GM18505 (cell line): ENCODE results near the gene TSPAN5.

ENCODE experiments used
- ATAC-seq: cut with Tn5 transposase; IDR thresholded peaks from one replicate; pipeline ENCODE4 v1.9.1; 2021; ENCODE audit not compliant: unreplicated experiment
- POLR2A ChIP-seq: IDR thresholded peaks from 4 replicates; pipeline ENCODE4 v1.6.1; 2011; ENCODE audit warnings: borderline replicate concordance; ENCODE audit not compliant: insufficient read depth, insufficient read length; ENCODE audit errors: extremely low read depth

The TSPAN5 gene

DNA sequence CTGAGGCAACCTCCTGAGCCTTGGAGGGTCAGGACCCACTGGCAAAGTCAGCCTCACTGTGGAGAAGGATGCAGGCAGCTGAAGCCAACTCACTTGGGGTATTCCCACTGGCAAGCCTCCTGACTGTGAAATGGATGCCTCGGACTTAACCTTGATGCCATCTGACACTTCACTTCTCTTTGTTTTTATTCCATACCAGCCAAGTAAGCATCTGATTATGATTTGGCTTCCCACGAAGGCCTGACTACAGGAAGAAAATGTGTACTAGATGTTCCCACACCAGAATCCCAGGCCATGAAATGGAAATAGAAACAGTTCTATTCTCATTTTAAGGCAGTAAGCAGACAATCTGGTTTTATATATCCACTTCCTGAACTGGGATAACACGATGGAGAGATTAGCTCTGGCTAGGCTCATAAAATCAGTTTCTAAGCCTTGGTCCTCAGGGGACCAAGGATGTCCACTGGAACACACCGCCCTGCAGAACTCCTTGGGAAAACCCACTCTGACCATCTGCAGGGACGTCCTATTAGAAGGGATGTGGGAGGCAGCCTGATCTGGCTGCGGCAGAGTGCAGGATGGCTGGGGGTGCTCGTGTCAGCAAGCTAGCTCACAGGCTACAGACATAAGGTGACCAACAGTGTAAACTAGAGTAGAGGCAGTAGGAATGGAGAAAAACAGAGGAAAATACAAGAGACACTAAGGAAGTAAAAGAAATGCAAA, 89.3 kb downstream of the TSPAN5 start:
- no peak for TF ChIP-seq POLR2A
- ATAC-seq: no peak

GRCh38 chr4:98567611-98568010, 90.8 kb downstream of the TSPAN5 start:
- no peak for TF ChIP-seq POLR2A

DNA sequence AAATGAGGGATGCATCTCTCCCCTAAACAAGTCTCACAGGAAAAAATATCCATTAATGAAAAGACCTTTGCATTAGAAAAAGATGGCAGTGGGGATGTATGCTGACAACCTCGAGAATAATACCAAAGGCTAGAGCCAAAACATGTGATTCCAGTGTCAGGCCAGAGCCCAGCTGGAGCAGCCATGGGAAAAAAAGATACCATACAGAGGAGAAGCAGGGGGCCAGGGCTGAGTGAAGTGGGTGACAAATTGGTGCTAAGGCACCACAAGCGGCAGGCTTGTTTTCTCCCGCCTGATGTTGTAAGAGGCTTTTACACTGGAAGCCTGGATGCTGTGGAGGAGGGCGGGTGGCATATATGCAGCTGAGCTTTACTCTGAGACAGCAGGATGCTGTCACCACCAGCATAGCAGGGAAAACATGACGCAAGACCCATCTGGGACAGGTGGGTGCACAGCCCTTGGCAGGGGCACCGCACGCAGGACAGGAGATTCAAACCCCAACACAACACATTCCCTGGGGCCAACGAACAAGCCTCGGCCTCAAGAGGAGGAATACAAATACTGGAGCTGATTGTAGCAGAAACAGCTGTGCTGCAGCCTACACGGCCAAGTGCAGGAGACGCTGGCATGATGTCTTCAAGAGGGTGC, 91.9 kb downstream of the TSPAN5 start:
- no peak for ATAC-seq

More at GRCh38 chr4:98567611-98568010, 90.8 kb downstream of the TSPAN5 start:
- no peak for ATAC-seq

DNA sequence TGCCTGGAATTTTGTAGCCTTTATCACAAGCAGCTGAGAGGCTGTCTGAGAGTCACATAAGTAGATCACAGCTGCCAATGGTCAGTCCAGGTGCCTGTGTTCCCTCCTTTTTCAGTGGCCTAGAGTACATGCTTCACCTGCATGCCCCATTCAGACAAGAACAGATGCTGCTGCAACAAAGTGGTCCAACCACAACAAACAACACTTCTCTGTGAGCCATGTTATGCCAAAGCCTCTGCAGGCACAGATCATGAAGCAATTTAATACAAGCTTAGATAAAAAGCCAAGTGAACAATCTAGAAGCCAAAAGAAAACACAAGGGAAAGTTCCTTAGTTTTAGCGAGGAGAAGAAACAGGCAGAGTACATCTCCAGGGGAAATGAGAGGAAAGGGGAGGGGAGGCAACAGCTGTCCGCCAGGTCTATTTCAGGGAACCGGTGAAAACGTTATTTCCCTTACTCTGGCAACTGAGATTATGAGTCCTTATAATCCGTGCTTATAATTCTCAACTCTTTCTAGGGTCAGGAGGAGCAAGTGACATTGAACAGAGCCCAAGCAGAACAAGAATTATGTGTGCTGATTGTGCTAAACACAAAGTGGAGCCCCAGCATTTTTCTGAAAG, 92.6 kb downstream of the TSPAN5 start:
- TF ChIP-seq POLR2A: no peak
- ATAC-seq: no peak

More for the DNA sequence above, 91.9 kb downstream of the TSPAN5 start:
- TF ChIP-seq POLR2A: no peak

DNA sequence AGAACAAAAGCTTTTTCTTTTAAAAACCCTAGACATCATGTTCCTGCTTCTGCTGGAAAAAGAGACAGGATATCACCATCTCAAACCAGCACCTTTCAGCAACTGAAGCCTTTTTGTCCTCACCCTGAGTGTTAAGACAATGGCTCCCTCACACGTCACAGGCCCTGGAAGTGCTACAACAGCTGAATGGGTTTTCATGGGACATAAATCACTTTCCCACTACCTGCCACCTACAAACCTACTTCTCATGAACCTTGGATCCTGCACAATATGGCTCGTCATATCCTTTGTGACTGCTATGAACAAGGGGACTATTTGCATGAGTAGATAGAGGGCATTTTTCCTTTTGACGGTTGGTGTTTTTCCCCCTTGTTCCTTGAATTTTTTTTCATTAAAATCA, 93.6 kb downstream of the TSPAN5 start:
- ATAC-seq: no peak
- TF ChIP-seq POLR2A: no peak

DNA sequence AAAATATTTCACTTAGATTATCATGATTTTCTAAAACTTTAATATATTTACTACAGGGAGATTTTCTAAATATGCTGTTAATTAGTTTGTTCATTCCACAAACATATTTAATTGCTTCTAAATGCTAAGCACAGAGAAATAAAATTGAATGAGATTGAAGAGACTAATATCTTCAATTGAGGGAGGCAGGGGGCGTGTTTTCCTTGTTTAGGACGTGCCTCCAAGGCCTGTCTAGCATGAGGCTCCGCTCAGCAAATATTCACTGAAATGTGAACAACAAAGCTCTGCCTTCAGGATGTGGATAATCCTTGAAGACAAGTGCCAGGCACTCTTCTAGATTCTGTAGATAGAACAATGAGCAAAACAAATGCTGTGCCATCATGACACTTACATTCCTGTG, 98.1 kb downstream of the TSPAN5 start:
- no peak for ATAC-seq
- TF ChIP-seq POLR2A: no peak

DNA sequence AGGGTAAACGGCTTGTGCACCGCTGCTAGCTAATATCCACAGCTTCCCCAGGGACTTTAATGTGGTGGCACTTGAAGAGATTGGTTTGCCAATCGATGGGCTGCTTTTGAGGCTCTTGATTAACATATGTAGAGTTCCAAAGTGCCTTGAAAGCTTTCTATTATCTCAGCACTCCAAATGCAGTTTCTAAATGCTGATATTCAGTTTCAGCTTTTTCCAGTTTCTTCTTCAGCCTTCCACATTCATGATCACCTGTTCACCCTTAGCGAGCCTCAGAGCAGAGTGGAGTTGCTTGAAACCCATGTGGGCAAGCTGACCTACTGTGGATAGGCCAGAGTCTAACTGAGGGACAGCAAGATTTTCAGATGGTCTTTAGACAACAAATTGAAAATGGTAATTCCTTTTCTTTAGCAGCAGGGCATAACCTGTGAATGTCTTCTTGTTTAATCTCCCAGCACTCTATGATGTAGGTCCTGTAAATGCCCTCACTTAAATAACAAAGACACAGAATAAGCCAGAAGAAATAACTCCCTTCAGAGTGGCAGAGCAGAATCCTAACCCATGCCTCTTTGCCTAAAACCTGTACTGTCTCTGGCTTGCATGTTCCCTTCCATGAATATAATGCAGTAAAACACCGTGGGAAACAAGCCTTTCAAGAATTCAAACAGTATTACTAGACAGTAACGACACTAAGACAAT, 99.8 kb downstream of the TSPAN5 start:
- TF ChIP-seq POLR2A: no peak
- ATAC-seq: no peak

GRCh38 chr4:98557194-98557892, 101.1 kb downstream of the TSPAN5 start:
- no peak for TF ChIP-seq POLR2A
- no peak for ATAC-seq

GRCh38 chr4:98556451-98556850, 102.0 kb downstream of the TSPAN5 start:
- no peak for ATAC-seq
- no peak for TF ChIP-seq POLR2A

DNA sequence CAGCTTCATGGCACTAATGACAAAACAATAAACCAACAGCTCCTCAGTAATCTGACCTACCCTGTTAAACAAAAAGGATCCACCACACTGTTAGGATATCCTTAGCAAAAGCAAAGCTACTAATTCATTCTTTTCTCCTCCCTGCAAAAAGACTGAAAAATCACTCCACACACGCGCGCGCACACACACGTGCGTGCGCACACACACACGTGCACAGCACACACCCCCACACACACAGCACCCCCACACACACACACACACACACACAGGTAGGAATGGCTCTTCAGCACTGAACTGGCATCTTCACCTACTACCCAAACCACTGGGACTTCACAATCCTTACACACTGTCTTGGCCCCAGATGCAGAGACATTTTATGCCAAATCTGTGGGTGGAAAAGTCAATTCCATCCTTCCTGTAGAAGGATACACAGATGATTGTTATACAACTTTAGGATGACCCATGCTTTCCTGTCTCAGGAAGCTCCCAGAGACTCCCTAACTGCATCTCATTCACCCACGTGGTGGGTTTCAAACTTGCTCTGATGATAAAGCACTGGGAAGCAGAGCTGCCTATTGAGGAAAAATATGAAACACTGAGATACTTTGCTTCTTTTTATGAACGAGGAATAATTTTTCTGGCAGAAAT, 102.5 kb downstream of the TSPAN5 start:
- no peak for TF ChIP-seq POLR2A
- no peak for ATAC-seq

- no peak for ATAC-seq
- TF ChIP-seq POLR2A: no peak
Observed at GRCh38 chr4:98546910-98547594, 111.4 kb downstream of the TSPAN5 start.
